Naive thymus-derived CD4-positive, alpha-beta T cell (primary cell): Measurements from ENCODE around the gene SPN. TPM values are rescaled to one million over a fixed set of nuclear protein-coding genes. Genes with fewer than 3 reads are reported as not detected.
"Not testable (repeated sequence)": the region's sequence is repeated elsewhere in the genome, so short reads cannot be mapped to it uniquely, and the experiment has no call there.

Experiments
- ATAC-seq: fragments of 150-1000 bp; cut with Tn5 transposase; 2 replicates; pipeline ENCODE4 v1.10.0; 2021; ENCODE audit warnings: mild to moderate bottlenecking, moderate library complexity
- CTCF ChIA-PET: fragments of 350-600 bp; sonication (Branson Sonifier 250); formaldehyde crosslinking; loops from one replicate; lab custom pipeline; 2021; ENCODE audit warnings: antibody characterized with exemption; lab: Charles Lee
- POLR2A ChIA-PET: fragments of 350-600 bp; sonication (Branson Sonifier 250); formaldehyde crosslinking; loops from one replicate; lab custom pipeline; 2021; ENCODE audit warnings: antibody characterized with exemption, inconsistent platforms; lab: Charles Lee
- DNase-seq, 9 donors: peaks; one replicate each; pipeline versions ENCODE4 v3.0.0 to v3.0.0-alpha.2; 2020 to 2022; ENCODE audit warnings: mixed read lengths in 1 of 9
- H3K27ac ChIP-seq: one replicate; pipeline ENCODE4 v1.7.0; 2013; ENCODE audit warnings: mild to moderate bottlenecking, low read depth, low read length, moderate library complexity
- H3K27me3 ChIP-seq, 2 donors: one replicate each; pipeline ENCODE4 v1.7.0; 2013; ENCODE audit warnings: low read length in 2 of 2, mild to moderate bottlenecking in 2 of 2, moderate library complexity in 2 of 2; ENCODE audit not compliant: control insufficient read depth in 2 of 2, insufficient read depth in 2 of 2
- H3K36me3 ChIP-seq, 3 experiments: 1 replicate in 2 of 3; 2 replicates in 1 of 3; pipeline ENCODE4 v1.7.0; 2013; ENCODE audit warnings: low read length in 3 of 3, mild to moderate bottlenecking in 3 of 3, moderate library complexity in 1 of 3; ENCODE audit not compliant: insufficient read depth in 3 of 3, control insufficient read depth in 2 of 3
- H3K4me1 ChIP-seq, 2 donors: one replicate each; pipeline ENCODE4 v1.7.0; 2013; ENCODE audit warnings: low read length in 2 of 2, mild to moderate bottlenecking in 2 of 2, moderate library complexity in 1 of 2; ENCODE audit not compliant: control insufficient read depth in 2 of 2, insufficient read depth in 2 of 2
- H3K4me3 ChIP-seq: 2 replicates; pipeline ENCODE4 v1.7.0; 2013; ENCODE audit warnings: mild to moderate bottlenecking, low read length
- H3K9me3 ChIP-seq, 3 experiments: 1 replicate in 2 of 3; 2 replicates in 1 of 3; pipeline ENCODE4 v1.7.0; 2013; ENCODE audit warnings: low read length in 3 of 3; ENCODE audit not compliant: control insufficient read depth in 2 of 3
- H3K27ac Mint-ChIP-seq, 9 donors: one replicate each; pipeline ENCODE4 v1.8.0; 2020 to 2022; ENCODE audit warnings: mixed read lengths in 9 of 9, mild to moderate bottlenecking in 8 of 9, moderate library complexity in 5 of 9, inconsistent platforms in 2 of 9
- H3K27me3 Mint-ChIP-seq, 5 donors: one replicate each; pipeline ENCODE4 v1.8.0; 2021 to 2022; ENCODE audit warnings: mixed read lengths in 5 of 5, mild to moderate bottlenecking in 1 of 5
- H3K36me3 Mint-ChIP-seq, 5 donors: one replicate each; pipeline ENCODE4 v1.8.0; 2020 to 2022; ENCODE audit warnings: mixed read lengths in 5 of 5, mild to moderate bottlenecking in 3 of 5, inconsistent platforms in 1 of 5
- H3K4me1 Mint-ChIP-seq, 7 donors: one replicate each; pipeline ENCODE4 v1.8.0; 2020 to 2022; ENCODE audit warnings: mixed read lengths in 7 of 7, mild to moderate bottlenecking in 3 of 7, inconsistent platforms in 1 of 7
- H3K4me3 Mint-ChIP-seq, 10 donors: one replicate each; pipeline ENCODE4 v1.8.0; 2020 to 2022; ENCODE audit warnings: mild to moderate bottlenecking in 10 of 10, mixed read lengths in 10 of 10, moderate library complexity in 6 of 10, inconsistent platforms in 2 of 10
- H3K9me3 Mint-ChIP-seq, 11 donors: one replicate each; pipeline ENCODE4 v1.8.0; 2020 to 2022; ENCODE audit warnings: mixed read lengths in 11 of 11, mild to moderate bottlenecking in 4 of 11, inconsistent platforms in 1 of 11, moderate library complexity in 1 of 11
- intact Hi-C, 2 donors: fragments of 100-400 bp; cut with micrococcal nuclease; formaldehyde crosslinking; loops; one replicate each; pipeline ENCODE4 v1.15.1; 2023
- polyA plus RNA-seq, 2 donors: library from polyadenylated mRNA; unstranded; fragments of 300-500 nt; fragmentation: Illumina TruSeq; gene quantifications; one replicate each; pipeline ENCODE4 v1.2.3, GENCODE V29; 2021
- total RNA-seq, 6 experiments: library from RNA in 5 of 6; stranded (reverse) in 5 of 6; gene quantifications; 1 replicate in 5 of 6; 2 replicates in 1 of 6; pipeline ENCODE4 v1.2.3 and lab custom pipeline; 2021 to 2026

SPN gene
- total and polyA plus RNA-seq, 7 experiments from 2014 or later, result 79.5 to 333 (median 124) TPM

DNA sequence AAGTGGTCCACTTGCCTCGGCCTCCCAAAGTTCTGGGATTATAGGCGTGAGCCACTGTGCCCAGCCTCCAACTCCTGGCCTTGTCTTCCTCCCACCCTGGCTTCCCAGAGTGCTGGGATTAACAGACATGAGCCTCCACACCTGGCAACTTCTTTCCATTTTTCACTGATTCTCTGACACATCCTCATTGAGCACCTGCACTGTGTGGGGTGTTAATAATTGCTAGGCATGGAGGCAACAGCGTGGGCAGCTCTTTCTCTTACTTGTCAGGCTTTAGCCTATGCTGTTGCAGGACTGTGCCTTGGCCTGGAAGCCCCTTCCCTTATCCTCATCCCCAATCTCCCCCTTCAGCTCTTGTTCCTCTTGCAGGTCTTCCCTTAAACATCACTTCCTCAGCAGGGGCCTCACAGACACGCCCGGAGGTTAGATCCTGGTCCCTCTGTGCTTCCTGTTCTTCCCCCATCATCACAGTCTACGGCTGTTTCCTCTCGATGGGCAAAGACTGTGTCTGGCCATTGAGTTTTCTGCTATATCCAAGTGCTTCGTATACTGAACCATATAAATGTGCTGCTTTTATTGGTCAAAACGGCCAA lies 23.8 kb downstream of the SPN start:
- POLR2A ChIA-PET, result interaction anchor here (0.8 to 1.3 kb wide), 2 partner anchors 18 to 133 kb away, joined by 3 read pairs; partner anchors contain the start of gene MVP
- H3K27ac Mint-ChIP-seq, result peak overlapping the region in 3 of 9 donors; percentile 7 to 46 (median 29)
- ATAC-seq, result peak; percentile 38
- Histone ChIP-seq H3K4me1 (no peaks in the 10 kb centered on the region), H3K36me3 (no peaks in the 10 kb centered on the region), H3K27me3 (no peaks in the 10 kb centered on the region), H3K9me3 (no peaks in the 10 kb centered on the region), H3K27ac (no peak overlapping the region), H3K4me3 (no peak overlapping the region)
- peaks cover 6 to 24% (median 10%) of the 10 kb centered on the region in 7 donors for H3K4me1 Mint-ChIP-seq
- intact Hi-C loops, result no loop called here
- H3K27me3 Mint-ChIP-seq, result no peaks in the 10 kb centered on the region
- no peak for DNase-seq
- CTCF ChIA-PET, result interaction anchor here (0.5 to 0.6 kb wide), 2 partner anchors 346 to 407 kb away, joined by 3 to 5 read pairs; no protein-coding TSS in a partner anchor
- H3K36me3 Mint-ChIP-seq, result peaks cover 0 to 8% (median 0%) of the 10 kb centered on the region in 5 donors
- H3K4me3 Mint-ChIP-seq, result peak overlapping the region in 1 of 10 donors; percentile 40
- peaks cover 0 to 1% (median 0%) of the 10 kb centered on the region in 11 donors for H3K9me3 Mint-ChIP-seq

DNA sequence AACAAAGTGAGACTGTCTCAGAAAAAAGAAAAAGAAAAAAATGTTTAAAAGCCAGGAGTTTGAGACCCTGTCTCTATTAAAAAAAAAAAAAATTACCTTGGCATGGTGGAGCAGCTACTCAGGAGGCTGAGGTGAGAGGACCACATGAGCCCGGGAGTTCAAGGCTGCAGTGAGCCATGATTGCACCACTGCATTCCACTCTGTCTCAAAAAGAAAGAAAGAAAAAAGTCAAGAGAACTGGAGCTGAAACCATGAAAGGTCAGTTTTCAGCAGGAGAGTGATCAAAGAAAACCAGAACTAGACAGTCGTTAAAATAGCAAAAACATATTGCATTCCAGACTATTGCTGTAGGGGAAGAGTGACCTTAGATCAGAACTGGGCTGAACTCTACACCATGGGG lies 24.7 kb downstream of the SPN start:
- ATAC-seq (no peak), DNase-seq (no peak)
- no peaks in the 10 kb centered on the region for H3K27me3 ChIP-seq
- no peaks in the 10 kb centered on the region for H3K9me3 ChIP-seq
- intact Hi-C loops, result no loop called here
- peak overlapping the region in 2 of 9 donors; percentile 4 to 54 for H3K27ac Mint-ChIP-seq
- H3K36me3 ChIP-seq, result no peaks in the 10 kb centered on the region
- no peak overlapping the region for H3K4me3 Mint-ChIP-seq
- no peak overlapping the region for H3K4me3 ChIP-seq
- peaks cover 0 to 1% (median 0%) of the 10 kb centered on the region in 11 donors for H3K9me3 Mint-ChIP-seq
- H3K27ac ChIP-seq, result no peak overlapping the region
- H3K4me1 ChIP-seq, result no peaks in the 10 kb centered on the region
- H3K4me1 Mint-ChIP-seq, result peaks cover 6 to 25% (median 11%) of the 10 kb centered on the region in 7 donors
- no peaks in the 10 kb centered on the region for H3K27me3 Mint-ChIP-seq
- ChIA-PET POLR2A (interaction anchor here (0.6 to 1.4 kb wide), 5 partner anchors 13 to 309 kb away, joined by 3 to 4 read pairs (median 3); partner anchors contain the start of genes INO80E and MVP), CTCF (interaction anchor here (0.6 kb wide), 1 partner anchor 388 kb away, joined by 4 read pairs; no protein-coding TSS in a partner anchor)
- peaks cover 0 to 8% (median 0%) of the 10 kb centered on the region in 5 donors for H3K36me3 Mint-ChIP-seq

DNA sequence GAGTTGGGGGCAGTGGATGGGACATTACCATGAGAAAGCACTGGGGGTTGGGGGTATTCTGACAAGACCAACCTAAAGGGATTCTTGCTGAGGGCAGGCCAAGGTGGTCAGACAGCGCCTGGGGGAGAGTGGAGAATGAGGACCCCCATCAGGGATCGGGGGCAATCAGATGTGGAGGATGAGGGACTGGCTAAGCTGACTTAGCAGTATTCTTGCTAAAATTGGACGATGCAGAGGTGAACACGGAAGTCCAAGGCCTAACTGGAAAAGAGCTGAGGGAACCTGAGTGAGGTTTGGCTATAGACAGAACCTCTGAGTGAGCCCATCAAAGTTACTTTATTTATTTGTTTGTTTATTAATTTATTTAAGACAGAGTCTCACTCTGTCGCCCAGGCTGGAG lies 25.1 kb downstream of the SPN start:
- no peaks in the 10 kb centered on the region for H3K27me3 ChIP-seq
- H3K27ac ChIP-seq, result no peak overlapping the region
- POLR2A ChIA-PET, result interaction anchor here (0.6 to 1.4 kb wide), 3 partner anchors 12 to 308 kb away, joined by 3 to 4 read pairs (median 4); partner anchors contain the start of gene INO80E
- H3K27ac Mint-ChIP-seq, result peak overlapping the region in 2 of 9 donors; percentile 4 to 56
- no peak for ATAC-seq
- H3K9me3 Mint-ChIP-seq, result peaks cover 0 to 1% (median 0%) of the 10 kb centered on the region in 11 donors
- CTCF ChIA-PET, result interaction anchor here (0.7 kb wide), 1 partner anchor 11 kb away, joined by 3 read pairs; no protein-coding TSS in a partner anchor
- H3K4me1 Mint-ChIP-seq, result peaks cover 6 to 25% (median 11%) of the 10 kb centered on the region in 7 donors
- H3K9me3 ChIP-seq, result no peaks in the 10 kb centered on the region
- no peak overlapping the region for H3K4me3 ChIP-seq
- H3K4me1 ChIP-seq, result no peaks in the 10 kb centered on the region
- intact Hi-C loops, result no loop called here
- peaks cover 0 to 8% (median 0%) of the 10 kb centered on the region in 5 donors for H3K36me3 Mint-ChIP-seq
- no peak overlapping the region for H3K4me3 Mint-ChIP-seq
- DNase-seq, result no peak
- no peaks in the 10 kb centered on the region for H3K36me3 ChIP-seq
- no peaks in the 10 kb centered on the region for H3K27me3 Mint-ChIP-seq

DNA sequence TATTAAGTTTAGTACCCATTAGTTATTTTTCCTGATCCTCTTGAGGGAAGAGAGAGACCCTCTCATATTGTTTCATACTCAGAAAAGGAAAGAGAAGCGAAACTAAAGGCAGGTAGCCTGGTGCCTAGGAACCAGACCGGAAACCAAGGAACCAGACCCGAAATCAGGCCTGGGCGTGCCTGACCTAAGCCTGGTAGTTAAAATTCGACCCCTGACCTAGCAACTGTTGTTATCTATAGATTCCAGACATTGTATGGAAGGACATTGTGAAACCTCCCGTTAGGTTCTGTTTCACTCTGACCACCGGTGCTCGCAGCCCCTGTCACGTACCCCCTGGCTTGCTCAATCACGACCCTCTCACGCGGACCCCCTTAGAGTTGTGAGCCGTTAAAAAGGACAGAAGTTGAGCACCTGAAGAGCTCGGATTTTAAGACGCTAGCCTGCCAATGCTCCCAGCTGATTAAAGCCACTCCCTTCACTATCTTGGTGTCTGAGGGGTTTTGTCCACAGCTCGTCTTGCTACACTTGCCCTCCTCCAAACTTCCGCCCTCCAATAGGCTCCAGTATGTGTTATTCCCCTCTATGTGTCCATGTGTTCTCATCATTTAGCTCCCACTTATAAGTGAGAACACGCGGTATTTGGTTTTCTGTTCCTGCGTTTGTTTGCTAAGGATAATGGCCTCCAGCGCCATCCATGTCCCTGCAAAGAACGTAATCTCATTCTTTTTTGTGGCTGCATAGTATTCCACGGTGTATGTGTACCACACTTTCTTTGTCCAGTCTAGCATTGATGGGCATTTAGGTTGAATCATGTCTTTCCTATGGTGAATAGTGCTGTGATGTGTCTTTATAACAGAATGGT lies 26.7 kb downstream of the SPN start:
- H3K4me3 Mint-ChIP-seq, POLR2A ChIA-PET, intact Hi-C loops: not testable (repeated sequence)

DNA sequence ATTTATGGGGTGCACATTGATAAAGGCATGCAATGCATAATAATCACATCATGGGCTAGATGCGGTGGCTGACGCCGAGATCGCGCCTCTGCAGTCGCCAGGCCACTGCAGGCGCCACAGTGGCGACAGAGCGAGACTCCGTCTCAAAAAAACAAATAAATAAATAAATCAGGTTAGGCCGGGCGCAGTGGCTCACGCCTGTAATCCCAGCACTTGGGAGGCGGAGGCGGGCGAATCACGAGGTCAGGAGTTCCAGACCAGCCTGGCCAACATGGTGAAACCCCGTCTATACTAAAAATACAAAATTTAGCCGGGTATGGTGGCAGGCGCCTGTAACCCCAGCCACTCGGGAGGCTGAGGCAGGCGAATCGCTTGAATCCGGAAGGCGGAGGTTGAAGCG lies 29.6 kb downstream of the SPN start:
- not testable (repeated sequence) for H3K27me3 ChIP-seq, H3K27ac Mint-ChIP-seq, H3K4me3 ChIP-seq, H3K36me3 ChIP-seq, H3K27ac ChIP-seq, H3K9me3 ChIP-seq, H3K27me3 Mint-ChIP-seq, H3K9me3 Mint-ChIP-seq, H3K4me3 Mint-ChIP-seq, H3K36me3 Mint-ChIP-seq, DNase-seq, ATAC-seq, H3K4me1 ChIP-seq
- POLR2A ChIA-PET, result interaction anchor here (0.7 kb wide), 1 partner anchor 45 kb away, joined by 4 read pairs; no protein-coding TSS in a partner anchor
- CTCF ChIA-PET, result interaction anchor here (1.1 to 1.5 kb wide), 2 partner anchors 47 to 200 kb away, joined by 3 to 4 read pairs; no protein-coding TSS in a partner anchor
- intact Hi-C loops, result loop anchor here (1.0 to 2.0 kb wide), 4 partner anchors 156 to 329 kb away; no protein-coding TSS in a partner anchor
- H3K4me1 Mint-ChIP-seq, result peaks cover 0 to 14% (median 5%) of the 10 kb centered on the region in 7 donors

More for the DNA sequence above, 26.7 kb downstream of the SPN start:
- not testable (repeated sequence) for H3K36me3 Mint-ChIP-seq, H3K27me3 Mint-ChIP-seq, H3K9me3 Mint-ChIP-seq, H3K4me3 ChIP-seq, H3K36me3 ChIP-seq, H3K27me3 ChIP-seq, H3K4me1 ChIP-seq, ATAC-seq, H3K27ac ChIP-seq, H3K9me3 ChIP-seq, DNase-seq
- peak overlapping the region in 3 of 9 donors; percentile 34 to 78 (median 45) for H3K27ac Mint-ChIP-seq
- CTCF ChIA-PET, result interaction anchor here (0.7 to 1.1 kb wide), 3 partner anchors 26 to 150 kb away, joined by 3 to 4 read pairs (median 3); no protein-coding TSS in a partner anchor
- peaks cover 6 to 25% (median 11%) of the 10 kb centered on the region in 7 donors for H3K4me1 Mint-ChIP-seq
